GM13977 (cell line): ENCODE results near the gene ACVR2A.
A peak's percentile ranks its signal among the peaks of the same experiment; 100 is the strongest.

Experiments used
- DNase-seq: peaks from one replicate; pipeline ENCODE4 v3.0.0; 2012; ENCODE audit warnings: low spot score
- in situ Hi-C: fragments of 300-500 bp; cut with MboI; formaldehyde crosslinking; loops from one replicate; pipeline ENCODE4 v1.12.0; 2022; ENCODE audit warnings: low sequenced_read_pairs, low pct_unique_long_range_greater_than_20kb, mixed read lengths, inconsistent platforms; ENCODE audit not compliant: unreplicated experiment
- TF ChIP-seq, protein P1 (sequence below): IDR thresholded peaks from 2 replicates; pipeline ENCODE4 v1.5.1; 2012; ENCODE audit warnings: mild to moderate bottlenecking, control low read depth; ENCODE audit not compliant: insufficient read depth; ENCODE audit errors: extremely low read depth, missing control alignments

ACVR2A gene

GRCh38 chr2:147844697-147845410 is at the start of gene ACVR2A:
Gene ACVR2A (plus strand): TSS chr2:147845029. CDS start chr2:147845153, 124 bp downstream.
- TF ChIP-seq, protein P1, sequence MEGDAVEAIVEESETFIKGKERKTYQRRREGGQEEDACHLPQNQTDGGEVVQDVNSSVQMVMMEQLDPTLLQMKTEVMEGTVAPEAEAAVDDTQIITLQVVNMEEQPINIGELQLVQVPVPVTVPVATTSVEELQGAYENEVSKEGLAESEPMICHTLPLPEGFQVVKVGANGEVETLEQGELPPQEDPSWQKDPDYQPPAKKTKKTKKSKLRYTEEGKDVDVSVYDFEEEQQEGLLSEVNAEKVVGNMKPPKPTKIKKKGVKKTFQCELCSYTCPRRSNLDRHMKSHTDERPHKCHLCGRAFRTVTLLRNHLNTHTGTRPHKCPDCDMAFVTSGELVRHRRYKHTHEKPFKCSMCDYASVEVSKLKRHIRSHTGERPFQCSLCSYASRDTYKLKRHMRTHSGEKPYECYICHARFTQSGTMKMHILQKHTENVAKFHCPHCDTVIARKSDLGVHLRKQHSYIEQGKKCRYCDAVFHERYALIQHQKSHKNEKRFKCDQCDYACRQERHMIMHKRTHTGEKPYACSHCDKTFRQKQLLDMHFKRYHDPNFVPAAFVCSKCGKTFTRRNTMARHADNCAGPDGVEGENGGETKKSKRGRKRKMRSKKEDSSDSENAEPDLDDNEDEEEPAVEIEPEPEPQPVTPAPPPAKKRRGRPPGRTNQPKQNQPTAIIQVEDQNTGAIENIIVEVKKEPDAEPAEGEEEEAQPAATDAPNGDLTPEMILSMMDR, result no peak
- DNase-seq, result peak; percentile 47
- in situ Hi-C loops, result no loop called here

DNA sequence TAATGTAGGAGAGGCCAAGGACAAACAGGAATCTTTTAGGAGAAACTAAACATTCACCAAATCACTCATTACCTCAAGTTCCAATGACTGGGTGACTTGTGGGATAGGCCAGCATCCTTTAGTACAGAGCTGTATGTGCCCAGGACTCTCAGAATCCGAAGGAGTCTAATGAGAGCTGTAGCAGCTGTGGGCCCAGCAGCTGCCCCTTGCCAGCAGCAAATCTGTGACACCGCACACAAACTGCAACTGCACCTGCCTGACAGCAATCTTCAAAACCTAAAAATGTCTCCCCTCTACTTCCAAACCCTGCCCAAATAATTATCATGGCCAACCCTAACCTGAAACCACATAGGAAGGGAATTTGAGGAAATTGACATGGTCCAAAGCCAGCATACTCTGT is 44.5 kb upstream of the ACVR2A start:
- in situ Hi-C loops, result no loop called here
- no peak for DNase-seq
- TF ChIP-seq, protein P1, result no peak

GRCh38 chr2:147806846-147807245 is 38.0 kb upstream of the ACVR2A start:
- TF ChIP-seq, protein P1, result no peak
- DNase-seq, result no peak
- in situ Hi-C loops, result no loop called here

DNA sequence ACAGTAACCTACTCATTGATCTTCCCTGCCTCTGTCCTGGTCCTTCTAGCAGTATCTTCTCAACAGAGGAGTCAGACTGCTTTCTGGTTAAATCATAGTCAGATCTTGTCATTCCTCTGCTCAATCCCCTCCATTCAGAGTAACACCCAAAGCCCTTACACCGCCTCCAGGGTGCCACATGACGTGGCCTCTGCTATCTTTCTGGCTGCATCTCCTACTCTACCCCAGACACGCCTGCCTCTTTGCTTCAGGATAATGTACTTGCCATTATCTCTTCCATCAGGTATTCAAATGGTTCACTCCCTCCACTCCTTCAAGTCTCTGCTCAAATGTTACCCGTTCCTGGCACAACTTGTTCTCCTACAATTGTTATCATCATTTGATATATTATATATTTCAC is 36.3 kb upstream of the ACVR2A start:
- in situ Hi-C loops, result no loop called here
- no peak for DNase-seq
- TF ChIP-seq, protein P1, result no peak

GRCh38 chr2:147810883-147811765 is 33.7 kb upstream of the ACVR2A start:
- TF ChIP-seq, protein P1, result no peak
- in situ Hi-C loops, result no loop called here

GRCh38 chr2:147818741-147819140 is 26.1 kb upstream of the ACVR2A start:
- no peak for DNase-seq
- in situ Hi-C loops, result no loop called here
- TF ChIP-seq, protein P1, result no peak

More at GRCh38 chr2:147810883-147811765, 33.7 kb upstream of the ACVR2A start:
- no peak for DNase-seq
